GM21786 (cell line): ENCODE data around the gene INF2.
"Not testable (repeated sequence)": the region's sequence is repeated elsewhere in the genome, so short reads cannot be mapped to it uniquely, and the experiment has no call there.

Experiments used
- ATAC-seq: cut with Tn5 transposase; IDR thresholded peaks from one replicate; pipeline ENCODE4 v1.9.1; 2021; ENCODE audit not compliant: unreplicated experiment

The INF2 gene

DNA sequence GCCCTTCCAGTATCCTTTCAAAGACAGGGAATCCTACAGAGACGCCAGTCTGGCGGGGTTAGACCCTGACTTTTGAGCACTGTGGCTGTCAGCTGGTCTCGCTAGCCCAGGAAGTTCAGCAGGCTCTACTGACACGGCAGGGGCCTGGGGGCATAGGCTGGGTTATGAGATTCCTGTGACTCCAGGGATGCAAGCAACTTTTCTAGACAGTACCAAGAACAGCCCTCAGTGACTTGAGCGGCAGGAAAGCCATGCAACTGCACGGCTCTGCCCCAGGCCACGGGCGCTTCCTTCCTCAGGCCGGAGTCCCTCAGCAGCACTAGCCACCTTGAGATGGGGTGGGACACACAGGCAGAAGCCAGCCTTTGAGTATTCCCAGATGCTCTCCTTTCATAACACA, 58.5 kb downstream of the INF2 start:
- ATAC-seq, result no peak

DNA sequence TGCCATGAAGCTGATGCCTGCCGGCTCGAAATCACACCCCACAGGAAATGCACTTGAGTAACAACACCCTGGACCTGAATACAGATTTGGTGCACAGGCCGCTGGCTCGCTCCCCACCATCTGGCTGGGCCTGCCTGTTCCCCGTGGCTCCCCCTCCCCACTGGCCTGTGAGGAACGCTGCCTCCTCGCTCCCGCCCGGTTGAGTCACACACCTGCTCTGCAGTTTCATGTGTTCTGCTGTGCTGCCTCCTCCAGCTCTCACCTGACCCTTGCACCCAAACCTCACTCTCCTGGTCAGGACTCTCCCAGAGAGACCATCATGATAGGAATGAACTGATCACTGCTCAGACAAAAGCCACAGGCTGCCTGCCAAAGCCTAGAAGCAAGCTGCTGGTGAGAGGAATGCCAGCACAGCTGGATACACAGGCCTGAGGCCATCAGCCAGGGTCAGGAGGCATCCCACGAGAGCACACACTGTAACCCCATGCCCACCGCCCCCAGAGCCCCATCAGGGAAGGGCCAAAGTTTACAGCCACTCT, 59.8 kb downstream of the INF2 start:
- ATAC-seq, result no peak

DNA sequence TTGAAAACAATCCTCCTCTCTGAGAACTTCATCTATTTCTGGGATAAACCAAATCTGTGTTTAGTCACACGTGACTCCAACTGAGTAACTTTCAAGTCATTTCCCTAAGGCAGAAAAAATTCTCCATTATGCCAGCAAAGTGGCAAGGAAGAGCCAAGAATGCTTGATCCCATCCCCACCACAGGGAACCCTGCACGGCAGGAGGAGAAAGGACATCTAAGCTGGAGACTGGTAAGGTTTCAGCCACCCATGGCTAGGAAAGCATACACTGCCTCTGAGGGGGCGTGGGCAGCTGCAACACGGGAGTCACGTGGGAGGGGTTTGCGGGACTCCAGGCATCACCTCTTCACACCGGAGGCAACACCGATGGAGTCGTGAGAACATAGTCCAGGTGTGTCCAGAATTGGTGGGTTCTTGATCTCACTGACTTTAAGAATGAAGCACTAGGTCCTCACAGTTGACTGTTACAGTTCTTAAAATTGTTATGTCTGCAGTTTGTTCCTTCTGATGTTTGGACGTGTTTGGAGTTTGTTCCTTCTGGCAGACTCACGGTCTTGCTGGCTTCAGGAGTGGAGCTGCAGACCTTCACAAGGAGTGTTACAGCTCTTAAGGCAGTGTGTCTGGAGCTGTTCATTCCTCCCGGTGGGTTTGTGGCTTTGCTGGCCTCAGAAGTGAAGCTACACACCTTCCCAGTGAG, 60.8 kb downstream of the INF2 start:
- ATAC-seq, result no peak

DNA sequence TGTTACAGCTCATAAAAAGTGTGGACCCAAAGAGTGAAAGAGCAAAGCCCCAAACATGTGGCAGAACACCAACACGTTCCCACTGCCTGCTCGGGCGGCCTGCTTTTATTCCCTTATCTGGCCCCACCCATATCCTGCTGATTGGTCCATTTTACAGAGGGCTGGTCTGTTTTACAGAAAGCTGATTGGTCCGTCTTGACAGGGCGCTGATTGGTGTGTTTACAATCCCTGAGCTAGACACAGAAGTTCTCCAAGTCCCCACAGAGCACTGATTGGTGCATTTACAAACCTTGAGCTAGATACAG, 61.3 kb downstream of the INF2 start:
- not testable (repeated sequence) for ATAC-seq

DNA sequence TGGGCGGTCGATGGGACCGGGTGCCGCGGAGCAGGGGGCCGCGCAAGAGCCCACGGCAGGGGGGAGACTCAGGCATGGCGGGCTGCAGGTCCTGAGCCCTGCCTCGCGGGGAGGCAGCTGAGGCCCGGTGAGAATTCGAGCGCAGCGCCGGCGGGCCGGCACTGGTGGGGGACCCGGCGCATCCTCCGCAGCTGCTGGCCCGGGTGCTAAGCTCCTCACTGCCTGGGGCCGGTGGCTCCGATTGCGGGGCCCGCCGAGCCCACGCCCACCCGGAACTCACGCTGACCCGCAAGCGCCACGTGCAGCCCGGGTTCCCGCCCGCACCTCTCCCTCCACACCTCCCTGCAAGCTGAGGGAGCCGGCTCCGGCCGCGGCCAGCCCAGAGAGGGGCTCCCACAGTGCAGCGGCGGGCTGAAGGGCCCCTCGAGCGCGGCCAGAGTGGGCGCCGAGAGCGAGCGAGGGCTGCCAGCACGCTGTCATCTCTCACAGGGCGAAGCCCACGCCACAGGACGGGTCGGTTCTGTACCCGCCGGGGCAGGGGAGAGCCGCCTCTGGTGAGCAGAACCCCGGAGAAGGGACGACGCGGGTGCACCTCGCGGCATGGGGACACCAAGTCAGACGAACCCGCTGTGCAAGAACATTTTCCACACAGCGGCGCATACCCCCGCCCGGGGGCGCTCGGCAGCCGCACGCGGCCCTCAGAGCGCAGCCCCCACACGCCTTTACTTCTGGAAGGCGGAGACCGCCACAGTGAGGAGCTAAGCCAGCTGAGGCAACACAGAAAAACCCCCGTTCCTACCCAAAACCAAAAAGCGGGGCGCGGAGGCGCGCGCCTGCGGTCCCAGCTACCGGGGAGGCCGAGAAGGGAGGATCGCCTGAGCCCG, 62.4 kb downstream of the INF2 start:
- no peak for ATAC-seq

DNA sequence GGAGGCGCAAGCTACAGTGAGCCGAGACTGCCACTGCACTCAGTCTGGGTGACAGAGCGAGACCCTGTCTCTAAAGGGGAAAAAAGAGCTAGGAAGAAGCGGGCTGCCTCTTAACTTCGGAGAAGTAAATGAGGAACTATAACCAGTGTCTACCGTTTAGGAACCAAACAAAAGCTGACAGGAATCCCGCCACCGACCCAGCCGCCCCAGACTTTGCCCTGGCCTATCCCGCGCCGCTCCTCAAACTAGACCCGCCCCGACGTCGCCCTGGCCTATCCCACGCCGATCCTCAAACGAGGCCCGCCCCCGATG, 63.0 kb downstream of the INF2 start:
- ATAC-seq, result peak; percentile 85

DNA sequence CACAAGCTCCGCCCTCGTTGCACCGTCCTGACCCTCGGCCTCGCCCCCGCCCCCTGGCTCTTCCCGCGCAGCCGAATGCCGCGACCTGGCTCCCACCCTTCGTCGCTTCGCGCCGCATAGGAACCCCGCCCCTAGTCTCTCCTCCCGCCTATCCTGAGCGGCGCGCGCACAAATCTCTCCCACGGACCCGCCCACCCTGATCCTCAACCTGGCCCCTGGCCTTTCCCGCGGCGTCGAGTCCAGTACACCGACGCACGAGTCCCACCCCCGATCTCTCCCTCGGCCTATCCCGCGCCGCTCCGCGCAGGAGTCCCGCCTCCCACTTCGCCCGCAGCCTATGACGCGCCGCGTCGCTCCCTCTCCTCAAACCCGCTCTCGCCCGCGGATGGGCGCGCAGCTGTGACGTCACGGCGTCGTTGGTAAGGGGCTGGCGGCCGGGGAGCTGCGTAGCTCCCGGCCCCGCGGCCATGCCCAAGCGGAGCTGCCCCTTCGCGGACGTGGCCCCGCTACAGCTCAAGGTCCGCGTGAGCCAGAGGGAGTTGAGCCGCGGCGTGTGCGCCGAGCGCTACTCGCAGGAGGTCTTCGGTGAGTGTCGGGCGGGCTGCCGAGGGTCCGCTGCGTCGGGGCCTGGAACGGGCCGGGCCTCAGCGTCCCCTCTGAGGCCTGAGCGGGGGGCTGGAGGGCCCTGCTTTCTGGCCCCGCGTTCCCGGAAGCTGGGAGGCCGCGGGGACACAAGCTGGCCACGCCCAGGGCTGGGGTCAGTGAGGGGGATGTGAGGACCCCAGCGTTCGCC, 63.5 kb downstream of the INF2 start, which contains the start of gene SIVA1:
Gene SIVA1, plus strand, starts transcription at position 413 of the 793 bp plus-strand sequence. Its CDS starts 55 bp downstream, at position 468.
- peak; percentile 90 for ATAC-seq

DNA sequence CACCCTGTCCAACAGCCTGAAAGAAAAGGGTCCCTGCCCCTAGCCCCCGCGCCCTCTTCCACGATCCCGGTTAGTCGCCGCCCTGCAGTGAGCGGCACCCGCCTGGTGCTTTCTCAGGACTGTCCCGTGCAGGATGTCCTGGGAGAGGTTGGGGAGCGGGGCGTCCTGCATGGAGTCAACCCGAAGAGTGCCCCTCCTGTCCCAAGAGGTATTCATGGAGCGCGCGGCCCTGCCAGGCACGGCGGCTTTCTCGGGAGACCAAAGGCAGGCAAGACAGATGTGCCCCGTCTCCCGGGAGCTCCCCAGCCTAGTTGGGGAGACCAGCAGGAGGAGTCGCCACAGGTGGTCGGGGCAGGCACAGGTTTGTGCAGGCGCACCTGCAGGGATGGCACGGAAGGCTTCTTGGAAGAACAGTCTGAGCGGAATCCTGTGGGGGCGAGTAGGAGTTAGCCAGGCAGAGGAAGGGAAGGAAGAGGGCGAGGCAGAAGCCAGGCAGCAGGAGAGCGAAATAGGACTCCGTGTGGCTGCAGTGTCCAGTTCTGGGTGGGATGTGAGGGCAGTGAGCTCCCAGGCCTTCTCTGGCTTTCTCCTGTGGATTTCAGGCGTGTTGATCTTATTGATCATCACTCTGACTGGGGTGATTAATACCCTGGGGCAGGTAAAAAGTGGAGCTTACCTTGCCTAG, 64.3 kb downstream of the INF2 start:
- ATAC-seq, result no peak

DNA sequence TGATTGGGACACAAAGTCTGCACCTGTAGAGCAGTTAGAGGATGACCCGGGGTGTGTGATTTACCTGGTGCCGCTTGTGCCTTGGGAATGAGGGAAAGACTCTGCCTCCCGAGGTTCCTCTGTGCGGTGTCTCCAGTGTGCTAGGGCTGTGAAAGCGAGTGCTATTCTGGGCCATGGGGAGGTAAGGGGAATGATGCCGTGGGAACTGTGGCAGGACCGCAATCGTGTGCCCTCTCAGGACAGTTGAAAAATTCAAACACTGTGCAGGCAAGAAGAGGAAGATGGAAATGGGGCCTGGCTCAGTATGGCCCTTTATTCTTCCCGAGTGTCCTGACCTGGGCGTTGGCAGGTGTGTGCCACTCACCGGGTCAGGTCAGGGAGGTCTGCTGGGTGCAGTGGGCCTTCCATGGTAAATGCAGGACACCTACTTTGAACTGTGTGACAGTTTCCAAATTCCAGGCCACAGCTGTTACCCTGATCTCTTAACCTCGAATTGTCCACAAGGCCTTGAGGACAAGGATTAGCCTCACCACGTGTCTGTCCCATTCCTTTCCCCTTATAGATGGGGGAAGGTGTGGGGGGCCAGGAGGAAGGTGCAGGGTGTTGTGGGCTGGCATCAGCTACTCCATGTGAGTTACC, 64.9 kb downstream of the INF2 start:
- ATAC-seq, result no peak

DNA sequence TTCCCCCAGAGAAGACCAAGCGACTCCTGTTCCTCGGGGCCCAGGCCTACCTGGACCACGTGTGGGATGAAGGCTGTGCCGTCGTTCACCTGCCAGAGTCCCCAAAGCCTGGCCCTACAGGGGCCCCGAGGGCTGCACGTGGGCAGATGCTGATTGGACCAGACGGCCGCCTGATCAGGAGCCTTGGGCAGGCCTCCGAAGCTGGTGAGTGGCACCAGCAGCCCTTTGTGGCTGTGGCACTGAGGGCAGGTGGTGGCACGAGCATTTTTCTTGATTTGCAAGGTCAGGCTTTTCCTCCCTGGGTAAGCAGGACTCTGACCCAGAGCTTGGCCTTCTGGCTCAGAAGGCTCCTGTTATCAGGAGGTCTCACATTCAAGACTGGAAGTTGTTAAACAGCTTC, 66.2 kb downstream of the INF2 start:
- ATAC-seq, result no peak

DNA sequence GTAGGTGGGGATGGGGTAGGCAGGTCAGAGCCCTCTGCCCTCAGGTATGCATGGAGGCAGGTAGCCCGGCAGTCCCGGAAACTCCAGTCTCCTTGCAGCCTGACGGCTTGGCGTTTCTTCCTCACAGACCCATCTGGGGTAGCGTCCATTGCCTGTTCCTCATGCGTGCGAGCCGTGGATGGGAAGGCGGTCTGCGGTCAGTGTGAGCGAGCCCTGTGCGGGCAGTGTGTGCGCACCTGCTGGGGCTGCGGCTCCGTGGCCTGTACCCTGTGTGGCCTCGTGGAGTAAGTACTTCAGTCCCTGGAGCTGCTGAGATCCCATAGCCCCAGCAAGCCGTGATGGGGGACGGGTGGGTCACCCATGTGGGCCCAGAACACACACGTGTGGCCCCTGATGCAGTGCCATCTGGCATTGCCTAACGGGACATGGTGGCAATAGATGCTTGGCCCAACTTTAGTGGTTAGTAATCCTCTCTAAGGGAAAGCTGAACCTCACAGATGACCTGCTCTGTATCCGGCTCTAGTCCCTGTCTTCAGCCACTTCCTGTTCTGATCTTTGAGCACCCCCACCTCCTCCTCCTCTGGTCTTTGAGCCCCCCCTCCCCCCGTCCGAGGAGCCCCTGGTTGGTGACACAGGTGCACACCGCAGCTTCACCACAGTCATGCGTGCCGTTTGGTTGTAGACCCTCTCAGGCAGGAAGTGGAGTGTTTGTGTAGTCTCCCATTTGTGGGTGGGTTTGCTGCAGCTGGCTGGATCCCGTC, 67.2 kb downstream of the INF2 start:
- no peak for ATAC-seq

DNA sequence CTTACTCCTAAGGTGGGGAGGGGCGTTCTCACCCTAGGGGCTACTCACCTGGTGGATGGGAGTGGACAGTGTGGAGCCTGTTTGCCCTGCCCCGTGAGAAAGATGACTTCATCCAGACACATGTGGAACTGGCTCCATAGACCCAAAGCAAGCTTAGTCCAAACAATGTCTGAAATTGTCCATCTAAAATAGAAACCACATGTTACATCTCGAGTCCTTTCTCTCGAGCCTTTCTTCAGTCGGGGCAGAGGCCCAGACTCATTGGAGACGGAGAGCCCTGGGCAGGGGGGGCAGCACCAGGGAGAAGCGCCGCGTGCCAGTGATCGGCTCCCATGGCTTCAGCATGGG, 67.8 kb downstream of the INF2 start:
- ATAC-seq, result no peak

DNA sequence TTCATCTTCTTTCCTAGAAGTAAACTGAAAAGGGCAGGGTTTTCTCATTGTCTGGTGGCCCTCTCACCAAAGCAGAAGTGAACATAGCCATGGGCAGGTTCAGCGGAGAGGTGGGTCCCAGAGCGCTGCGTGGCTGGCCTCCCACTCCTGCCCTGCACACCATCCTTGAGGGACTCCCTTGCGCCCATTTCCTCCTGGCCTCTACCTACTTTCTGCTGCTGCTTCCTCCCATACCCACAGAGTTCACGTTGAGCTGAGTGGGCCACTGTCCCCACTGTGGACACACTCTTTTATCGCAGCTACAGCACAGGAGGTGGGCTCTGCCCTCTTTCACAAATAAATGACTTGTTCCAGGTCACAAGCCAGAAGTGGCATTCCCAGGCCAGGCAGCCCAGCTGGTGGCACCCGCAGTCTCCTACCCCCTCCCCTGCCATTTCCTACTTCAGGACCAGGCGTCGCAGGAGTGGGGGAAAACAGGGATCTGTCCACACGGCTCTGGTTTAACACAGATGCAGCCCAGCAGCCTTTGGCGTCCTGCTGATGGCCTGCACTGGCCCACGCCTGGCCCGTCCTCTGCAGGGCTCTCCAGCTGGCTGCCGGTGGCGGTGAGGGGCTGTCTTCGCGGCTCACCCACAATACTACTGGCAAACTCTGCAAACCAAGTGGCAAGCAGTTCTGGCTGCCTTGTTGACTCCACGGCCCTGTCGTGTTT, 68.4 kb downstream of the INF2 start:
- ATAC-seq, result no peak

DNA sequence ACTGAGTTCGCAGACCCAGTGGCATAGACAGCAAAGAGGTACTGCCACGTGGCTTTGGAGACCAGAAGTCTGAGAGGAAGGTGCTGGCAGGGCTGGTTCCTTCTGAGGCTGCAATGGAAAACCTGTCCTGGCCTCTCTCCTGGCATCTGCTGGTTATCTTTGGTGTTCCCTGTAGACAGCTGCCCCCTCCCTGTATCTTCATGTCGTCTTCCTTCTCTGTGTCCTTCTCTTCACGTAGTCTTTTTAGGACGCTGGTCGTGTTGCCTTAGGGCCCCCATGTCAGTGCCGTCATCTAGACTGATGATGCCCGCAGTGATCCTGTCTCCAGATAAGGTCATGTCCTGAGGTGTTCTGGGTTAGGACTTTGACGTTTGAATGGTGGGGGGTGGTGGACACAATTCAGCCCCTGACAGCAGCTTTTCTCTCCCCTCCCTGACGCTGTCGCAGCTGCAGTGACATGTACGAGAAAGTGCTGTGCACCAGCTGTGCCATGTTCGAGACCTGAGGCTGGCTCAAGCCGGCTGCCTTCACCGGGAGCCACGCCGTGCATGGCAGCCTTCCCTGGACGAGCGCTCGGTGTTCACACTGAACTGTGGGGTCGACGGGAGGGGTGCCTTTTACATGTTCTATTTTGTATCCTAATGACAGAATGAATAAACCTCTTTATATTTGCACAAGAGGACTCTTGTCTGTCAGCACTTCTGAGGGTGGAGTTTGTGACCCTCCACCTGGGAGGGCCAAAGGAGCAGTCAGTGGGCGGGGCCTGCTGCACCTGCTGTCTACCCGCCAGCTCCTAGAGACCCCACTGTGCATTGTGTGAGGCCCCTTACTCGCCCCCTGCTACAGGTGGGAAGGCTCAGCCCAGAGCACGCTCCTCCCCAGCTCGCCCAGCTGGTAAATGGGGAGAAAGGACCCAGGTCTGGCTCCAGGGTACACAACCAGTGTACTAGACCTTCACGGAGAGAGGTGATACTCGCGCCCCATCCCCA, 69.9 kb downstream of the INF2 start:
- ATAC-seq, result no peak

DNA sequence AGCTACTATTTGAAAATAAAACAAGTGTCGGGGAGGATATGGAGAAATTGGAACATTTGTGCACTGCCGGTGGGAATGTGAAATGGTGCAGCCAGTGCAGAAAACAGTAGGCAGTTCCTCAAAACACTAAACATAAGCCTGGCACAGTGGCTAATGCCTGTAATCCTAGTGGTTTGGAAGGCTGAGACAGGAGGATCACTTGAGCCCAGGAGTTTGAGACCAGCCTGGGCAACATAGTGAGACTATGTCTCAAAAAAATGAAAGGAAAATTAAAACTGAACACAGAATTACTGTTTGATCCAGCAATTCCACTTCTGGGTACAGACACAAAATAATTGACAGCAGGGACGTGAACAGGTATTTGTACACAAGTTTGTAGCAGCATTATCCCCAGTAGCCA, 76.1 kb downstream of the INF2 start:
- ATAC-seq, result no peak

DNA sequence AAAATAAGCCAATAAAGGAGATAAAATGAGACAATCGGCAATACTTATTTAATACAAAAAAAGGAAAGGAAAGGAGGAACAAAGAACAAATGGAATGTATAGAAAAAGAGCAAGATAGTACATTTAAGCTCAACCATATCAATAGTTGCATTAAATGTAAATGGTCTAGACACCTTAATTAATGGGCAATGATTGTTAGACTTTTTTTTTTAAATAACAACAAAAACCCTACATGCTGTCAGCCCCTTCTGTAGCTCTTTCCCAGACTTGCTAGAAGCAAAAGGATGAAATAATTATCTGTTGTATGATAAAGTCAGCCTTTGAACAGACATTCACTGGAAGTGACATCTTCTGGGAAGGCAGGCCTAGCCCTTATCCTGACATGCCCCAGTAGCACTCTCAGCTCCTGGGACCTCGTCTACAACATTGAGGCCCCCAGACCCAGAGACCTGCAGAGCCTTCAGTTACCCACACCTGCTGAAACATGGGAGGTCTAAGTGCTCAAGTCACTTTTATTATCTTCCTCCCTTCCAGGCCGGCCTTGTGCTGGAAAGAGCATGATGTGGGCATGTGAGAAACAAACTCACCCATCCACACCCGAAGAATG, 76.9 kb downstream of the INF2 start:
- ATAC-seq, result no peak

DNA sequence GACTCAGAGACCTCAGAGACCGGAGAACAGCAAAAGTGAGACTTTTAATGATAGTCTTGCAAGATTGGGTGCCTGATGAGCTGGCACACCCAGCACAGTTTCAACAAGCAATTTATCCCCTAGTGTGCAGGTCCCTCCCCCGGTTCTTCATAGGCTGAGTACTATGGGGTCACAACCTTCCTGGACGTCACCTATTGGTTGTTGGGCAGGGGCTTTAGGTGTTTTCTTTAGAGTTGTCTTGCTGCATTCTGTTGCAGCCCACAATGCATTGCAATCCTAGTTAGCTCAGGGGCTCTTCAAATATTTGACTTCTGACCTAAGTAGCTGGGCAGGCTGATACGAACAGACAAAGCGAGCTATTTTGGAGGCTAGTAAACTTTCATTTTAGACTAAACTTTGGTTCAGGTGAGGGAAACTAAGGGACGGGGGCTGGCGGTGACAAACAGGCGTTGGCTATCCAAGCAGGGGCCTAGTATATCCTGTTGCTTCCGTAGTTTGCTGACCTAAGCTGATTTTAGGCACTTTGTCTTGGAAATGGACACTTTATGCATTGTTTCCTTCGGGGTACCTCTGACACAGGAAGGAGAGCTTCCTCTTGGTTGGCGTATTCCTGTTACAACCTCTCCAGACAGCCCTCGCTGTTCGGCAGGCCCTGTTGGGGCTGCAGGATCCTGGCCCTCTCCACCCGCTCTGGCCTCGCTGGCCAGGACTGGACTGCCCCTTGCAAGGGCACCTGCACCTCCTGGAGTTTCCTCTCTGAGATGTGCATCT, 77.6 kb downstream of the INF2 start:
- ATAC-seq, result no peak
